Measurements from ENCODE around the gene DSC3. TPM values are rescaled to one million over a fixed set of nuclear protein-coding genes. Genes with fewer than 3 reads are reported as not detected.
"Not testable (repeated sequence)": the region's sequence is repeated elsewhere in the genome, so short reads cannot be mapped to it uniquely, and the experiment has no call there.

The DSC3 gene
- total RNA-seq, 1 donor from 2014 or later: 0.85 TPM

DNA sequence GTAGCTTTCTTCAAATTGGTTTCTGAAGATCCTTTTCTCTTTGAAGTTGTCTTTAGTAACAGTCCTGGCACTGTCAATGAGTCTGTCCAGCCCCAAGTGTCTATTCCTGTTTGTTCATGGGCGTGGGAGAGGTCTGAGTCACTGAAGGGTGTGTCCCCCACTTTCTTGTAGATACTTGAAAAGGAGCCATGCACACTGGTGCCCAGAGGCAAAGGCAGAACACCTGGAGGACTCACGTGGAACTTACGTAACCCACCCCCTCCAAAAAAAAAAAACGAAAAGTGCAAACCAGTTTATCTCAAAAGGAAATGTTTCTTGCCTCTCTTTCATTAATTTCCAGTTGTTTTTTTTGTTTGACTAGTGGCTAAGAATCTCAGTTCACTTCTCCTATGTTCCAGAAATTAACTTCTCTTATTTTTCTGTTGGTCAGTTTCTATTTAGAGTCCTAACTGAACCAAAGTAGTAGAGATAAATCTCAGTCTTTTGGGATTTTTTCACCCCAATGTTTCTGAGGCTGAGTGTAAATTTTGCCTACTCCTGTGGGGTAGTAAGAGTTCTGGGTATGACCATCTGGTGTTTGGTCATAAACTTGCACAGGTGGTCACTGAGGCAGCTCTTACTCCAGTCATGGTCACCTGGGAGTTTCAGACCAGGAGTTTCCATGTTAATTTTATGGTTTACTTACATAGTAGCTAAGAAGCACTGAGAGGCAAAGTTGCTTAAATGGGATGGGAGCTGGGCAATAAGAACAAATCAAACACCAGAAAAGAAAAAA is 54.9 kb downstream of the DSC3 start:
- H3K9me3 ChIP-seq: no peaks in the 10 kb centered on the region
- TF ChIP-seq, protein P1, sequence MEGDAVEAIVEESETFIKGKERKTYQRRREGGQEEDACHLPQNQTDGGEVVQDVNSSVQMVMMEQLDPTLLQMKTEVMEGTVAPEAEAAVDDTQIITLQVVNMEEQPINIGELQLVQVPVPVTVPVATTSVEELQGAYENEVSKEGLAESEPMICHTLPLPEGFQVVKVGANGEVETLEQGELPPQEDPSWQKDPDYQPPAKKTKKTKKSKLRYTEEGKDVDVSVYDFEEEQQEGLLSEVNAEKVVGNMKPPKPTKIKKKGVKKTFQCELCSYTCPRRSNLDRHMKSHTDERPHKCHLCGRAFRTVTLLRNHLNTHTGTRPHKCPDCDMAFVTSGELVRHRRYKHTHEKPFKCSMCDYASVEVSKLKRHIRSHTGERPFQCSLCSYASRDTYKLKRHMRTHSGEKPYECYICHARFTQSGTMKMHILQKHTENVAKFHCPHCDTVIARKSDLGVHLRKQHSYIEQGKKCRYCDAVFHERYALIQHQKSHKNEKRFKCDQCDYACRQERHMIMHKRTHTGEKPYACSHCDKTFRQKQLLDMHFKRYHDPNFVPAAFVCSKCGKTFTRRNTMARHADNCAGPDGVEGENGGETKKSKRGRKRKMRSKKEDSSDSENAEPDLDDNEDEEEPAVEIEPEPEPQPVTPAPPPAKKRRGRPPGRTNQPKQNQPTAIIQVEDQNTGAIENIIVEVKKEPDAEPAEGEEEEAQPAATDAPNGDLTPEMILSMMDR (IDR thresholded peaks at IDR 0.05): no peak
- H3K4me3 ChIP-seq: no peak overlapping the region
- H3K27me3 ChIP-seq: no peaks in the 10 kb centered on the region
- H3K36me3 ChIP-seq: no peaks in the 10 kb centered on the region
- no peaks in the 10 kb centered on the region for H3K4me1 ChIP-seq
- DNase-seq (ENCODE audit: low spot score in 2 of 2): no peak
- H3K27ac ChIP-seq: no peak overlapping the region
- intact Hi-C loops (cut with DNase I): no loop called here

DNA sequence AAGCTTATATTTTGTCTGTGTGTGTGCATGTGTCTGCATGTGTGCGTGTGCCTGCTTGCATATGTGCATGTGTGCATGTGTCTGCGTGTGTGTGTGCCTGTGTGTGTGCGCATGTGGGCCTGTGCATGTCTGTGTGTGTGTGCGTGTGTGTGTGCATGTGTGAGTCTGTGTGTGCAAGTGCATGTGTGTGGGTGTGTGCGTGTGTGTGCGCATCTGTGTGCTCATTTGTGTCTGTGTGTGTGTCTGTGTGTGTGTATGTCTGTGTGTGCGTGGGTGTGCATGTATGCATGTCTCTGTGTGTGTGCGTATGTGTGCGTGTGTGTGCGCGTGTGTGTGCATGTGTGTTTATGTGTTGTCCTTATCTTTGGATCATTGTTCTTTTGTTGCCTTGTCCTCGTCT is 56.8 kb downstream of the DSC3 start:
- no peak overlapping the region for H3K4me3 ChIP-seq
- no peaks in the 10 kb centered on the region for H3K27me3 ChIP-seq
- no peaks in the 10 kb centered on the region for H3K9me3 ChIP-seq
- no peaks in the 10 kb centered on the region for H3K36me3 ChIP-seq
- TF ChIP-seq, protein P1 (IDR thresholded peaks at IDR 0.05): no peak
- H3K4me1 ChIP-seq: no peaks in the 10 kb centered on the region
- intact Hi-C loops (cut with DNase I): no loop called here
- H3K27ac ChIP-seq: no peak overlapping the region
- DNase-seq (ENCODE audit: low spot score in 2 of 2): no peak

GRCh38 chr18:30982285-30982992 is 60.1 kb downstream of the DSC3 start:
- H3K4me1 ChIP-seq: no peaks in the 10 kb centered on the region
- no peaks in the 10 kb centered on the region for H3K9me3 ChIP-seq
- DNase-seq (ENCODE audit: low spot score in 2 of 2): no peak
- H3K36me3 ChIP-seq: no peaks in the 10 kb centered on the region
- TF ChIP-seq, protein P1 (IDR thresholded peaks at IDR 0.05): no peak
- H3K4me3 ChIP-seq: no peak overlapping the region
- H3K27ac ChIP-seq: no peak overlapping the region
- H3K27me3 ChIP-seq: no peaks in the 10 kb centered on the region
- intact Hi-C loops (cut with DNase I): no loop called here

- H3K4me3 ChIP-seq; H3K9me3 ChIP-seq; H3K4me1 ChIP-seq; H3K27ac ChIP-seq; DNase-seq (ENCODE audit: low spot score in 2 of 2); H3K27me3 ChIP-seq; H3K36me3 ChIP-seq; intact Hi-C loops (cut with DNase I): not testable (repeated sequence)
Measured at GRCh38 chr18:30978091-30978490, 64.5 kb downstream of the DSC3 start.

DNA sequence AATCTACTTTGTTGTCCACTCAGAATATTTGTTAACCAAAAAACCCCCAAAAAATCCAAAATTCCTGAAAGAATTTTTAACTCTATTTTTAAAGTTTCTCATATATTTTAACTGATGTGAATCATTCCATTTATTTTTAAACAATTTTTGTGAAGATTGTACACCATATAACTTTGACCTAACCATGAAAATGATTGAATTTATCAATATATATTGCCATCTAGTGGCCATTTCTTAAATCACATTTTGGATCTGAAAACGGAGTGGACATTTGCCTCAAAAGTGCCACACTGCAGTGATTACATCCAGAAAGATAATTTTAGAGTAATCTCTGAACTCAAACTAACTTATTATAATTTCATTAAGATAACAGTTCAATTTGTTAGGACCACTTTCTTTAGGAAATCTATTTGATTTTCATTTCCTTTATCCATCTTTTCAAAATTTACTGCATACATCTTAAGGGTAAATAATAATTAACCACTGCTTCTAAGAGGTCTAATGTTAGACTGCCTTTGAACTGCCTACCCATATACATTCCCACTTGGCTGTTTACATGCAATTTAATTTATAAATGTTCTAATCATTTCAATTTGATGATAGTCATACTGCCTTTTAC is 71.1 kb downstream of the DSC3 start:
- no peaks in the 10 kb centered on the region for H3K9me3 ChIP-seq
- H3K27ac ChIP-seq: no peak overlapping the region
- TF ChIP-seq, protein P1 (IDR thresholded peaks at IDR 0.05): peak in 2 of 3 experiments; percentile 44 to 55
- no peaks in the 10 kb centered on the region for H3K36me3 ChIP-seq
- H3K27me3 ChIP-seq: no peaks in the 10 kb centered on the region
- no peaks in the 10 kb centered on the region for H3K4me1 ChIP-seq
- intact Hi-C loops (cut with DNase I): no loop called here
- no peak overlapping the region for H3K4me3 ChIP-seq
- DNase-seq (ENCODE audit: low spot score in 2 of 2): no peak

Data from ascending aorta (tissue), 2 donors.